ENCODE results near the gene ESPN. TPM values are rescaled to one million over a fixed set of nuclear protein-coding genes. Genes with fewer than 3 reads are reported as not detected.
"Not testable (repeated sequence)": the region's sequence is repeated elsewhere in the genome, so short reads cannot be mapped to it uniquely, and the experiment has no call there.

Gene ESPN
- polyA plus RNA-seq, 1 donor (not counting 4 experiments of a cell fraction or from before 2014, with no cell fraction given): 0.47 TPM

DNA sequence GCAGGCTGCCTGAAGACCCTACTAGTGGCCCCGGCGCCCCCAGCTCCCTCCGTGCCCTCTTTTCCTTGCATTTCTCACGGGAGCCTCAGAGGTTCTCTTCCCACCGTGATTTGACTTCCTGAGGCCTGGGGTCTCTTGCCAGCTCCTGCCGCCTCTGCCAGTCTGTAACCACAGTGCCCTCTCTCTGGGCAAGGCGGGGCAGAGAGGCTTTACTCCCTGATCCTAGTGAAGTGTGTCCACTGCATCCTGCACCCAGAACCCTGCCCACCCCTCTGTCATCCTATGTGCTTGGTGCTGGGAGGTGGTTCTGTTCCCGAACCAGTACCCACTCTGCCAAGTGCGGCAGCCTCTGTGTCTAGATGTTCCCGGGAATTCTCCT is 2.4 kb downstream of the ESPN start:
- peaks cover 43% of the 10 kb centered on the region for H3K4me1 ChIP-seq (ENCODE audit: control insufficient read depth, extremely low read depth, insufficient read depth, low read length)
- H3K27me3 ChIP-seq (ENCODE audit: control insufficient read depth, extremely low read depth, insufficient read depth, low read length): peaks cover 32% of the 10 kb centered on the region
- H3K9me1 ChIP-seq (ENCODE audit: control insufficient read depth, extremely low read depth, insufficient read depth, low read length): no peaks in the 10 kb centered on the region
- no peak for DNase-seq (ENCODE audit: low read depth, low spot score)
- TF ChIP-seq, protein P1, sequence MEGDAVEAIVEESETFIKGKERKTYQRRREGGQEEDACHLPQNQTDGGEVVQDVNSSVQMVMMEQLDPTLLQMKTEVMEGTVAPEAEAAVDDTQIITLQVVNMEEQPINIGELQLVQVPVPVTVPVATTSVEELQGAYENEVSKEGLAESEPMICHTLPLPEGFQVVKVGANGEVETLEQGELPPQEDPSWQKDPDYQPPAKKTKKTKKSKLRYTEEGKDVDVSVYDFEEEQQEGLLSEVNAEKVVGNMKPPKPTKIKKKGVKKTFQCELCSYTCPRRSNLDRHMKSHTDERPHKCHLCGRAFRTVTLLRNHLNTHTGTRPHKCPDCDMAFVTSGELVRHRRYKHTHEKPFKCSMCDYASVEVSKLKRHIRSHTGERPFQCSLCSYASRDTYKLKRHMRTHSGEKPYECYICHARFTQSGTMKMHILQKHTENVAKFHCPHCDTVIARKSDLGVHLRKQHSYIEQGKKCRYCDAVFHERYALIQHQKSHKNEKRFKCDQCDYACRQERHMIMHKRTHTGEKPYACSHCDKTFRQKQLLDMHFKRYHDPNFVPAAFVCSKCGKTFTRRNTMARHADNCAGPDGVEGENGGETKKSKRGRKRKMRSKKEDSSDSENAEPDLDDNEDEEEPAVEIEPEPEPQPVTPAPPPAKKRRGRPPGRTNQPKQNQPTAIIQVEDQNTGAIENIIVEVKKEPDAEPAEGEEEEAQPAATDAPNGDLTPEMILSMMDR (optimal IDR thresholded peaks at IDR 0.05 in 1 of 3, IDR thresholded peaks at IDR 0.05 in 1 of 3, conservative IDR thresholded peaks at IDR 0.05 in 1 of 3; ENCODE audit: extremely low read depth in 1 of 3, insufficient read depth in 2 of 3, low read length in 3 of 3): no peak
- TF ChIP-seq EZH2 (IDR thresholded peaks at IDR 0.05; ENCODE audit: low read length): no peak
- H4K20me1 ChIP-seq (ENCODE audit: control insufficient read depth, extremely low read depth, insufficient read depth, low read length): no peaks in the 10 kb centered on the region
- no peak overlapping the region for H2AFZ ChIP-seq (ENCODE audit: control insufficient read depth, low read length)
- dilution Hi-C loops (cut with MboI; ENCODE audit: extremely low pct_ligation_motif_present, low sequenced_read_pairs): no loop called here
- H3K27ac ChIP-seq (ENCODE audit: control insufficient read depth, insufficient read depth, low read length): no peak overlapping the region
- no peaks in the 10 kb centered on the region for H3K79me2 ChIP-seq (ENCODE audit: control insufficient read depth, insufficient read depth, low read length)
- H3K9me3 ChIP-seq (ENCODE audit: control insufficient read depth, low read depth, low read length): no peaks in the 10 kb centered on the region
- FAIRE-seq: no peak
- no peak overlapping the region for H3K4me3 ChIP-seq (ENCODE audit: control insufficient read depth in 2 of 3, extremely low read depth in 1 of 3, insufficient read depth in 2 of 3, low read depth in 1 of 3, low read length in 3 of 3)
- H3K9ac ChIP-seq (ENCODE audit: control insufficient read depth, extremely low read depth, insufficient read depth, low read length): no peak overlapping the region
- H3K36me3 ChIP-seq (ENCODE audit: control insufficient read depth in 2 of 2, extremely low read depth in 1 of 2, insufficient read depth in 2 of 2, low read length in 2 of 2): no peaks in the 10 kb centered on the region
- H3K4me2 ChIP-seq (ENCODE audit: control insufficient read depth, extremely low read depth, insufficient read depth, low read depth, low read length): no peak overlapping the region

DNA sequence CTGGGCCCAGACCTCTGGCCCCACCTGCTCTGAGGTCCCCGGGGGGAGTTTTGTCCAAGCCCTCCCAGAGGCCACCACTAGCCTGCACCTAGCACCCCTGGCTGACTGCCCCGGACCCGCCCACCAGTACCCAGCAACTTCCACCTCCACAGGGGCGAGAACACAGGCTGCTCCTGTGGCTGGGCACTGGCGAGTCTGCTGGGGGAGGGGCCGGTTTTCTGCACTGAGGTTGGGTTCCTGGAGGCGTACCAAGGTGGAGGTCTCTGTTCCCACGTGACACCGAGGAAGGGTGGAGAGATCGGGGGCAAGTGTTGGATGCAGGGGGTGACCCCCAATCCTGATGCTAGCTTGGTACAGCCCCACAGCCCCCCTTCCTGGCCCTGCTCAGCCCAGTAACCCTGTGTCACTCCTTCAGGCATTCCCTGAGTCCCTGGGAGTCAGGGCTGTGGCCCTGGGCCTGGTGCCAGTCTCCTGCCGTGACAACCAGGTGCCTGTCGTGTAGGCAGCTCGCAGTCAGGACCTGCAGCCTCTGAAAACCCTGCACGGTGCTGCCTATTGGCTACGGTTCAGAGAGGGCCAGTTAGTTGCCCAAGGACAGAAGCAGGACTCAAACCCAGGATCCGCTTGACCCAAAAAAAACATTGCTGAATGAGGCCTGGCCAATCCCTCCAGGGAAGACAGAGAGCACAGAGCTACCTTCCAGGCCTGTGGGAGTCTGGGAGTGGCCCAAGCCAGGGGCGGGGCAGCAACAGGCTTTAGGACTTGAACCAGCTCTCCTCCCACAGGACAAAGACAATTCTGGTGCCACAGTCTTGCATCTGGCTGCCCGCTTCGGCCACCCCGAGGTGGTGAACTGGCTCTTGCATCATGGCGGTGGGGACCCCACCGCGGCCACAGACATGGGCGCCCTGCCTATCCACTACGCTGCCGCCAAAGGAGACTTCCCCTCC is 3.1 kb downstream of the ESPN start:
- H3K27me3 ChIP-seq (ENCODE audit: control insufficient read depth, extremely low read depth, insufficient read depth, low read length): peaks cover 34% of the 10 kb centered on the region
- H3K4me2 ChIP-seq (ENCODE audit: control insufficient read depth, extremely low read depth, insufficient read depth, low read depth, low read length): peak overlapping the region; percentile 16
- TF ChIP-seq EZH2 (IDR thresholded peaks at IDR 0.05; ENCODE audit: low read length): no peak
- TF ChIP-seq, protein P1 (optimal IDR thresholded peaks at IDR 0.05 in 1 of 3, IDR thresholded peaks at IDR 0.05 in 1 of 3, conservative IDR thresholded peaks at IDR 0.05 in 1 of 3; ENCODE audit: extremely low read depth in 1 of 3, insufficient read depth in 2 of 3, low read length in 3 of 3): no peak
- no peaks in the 10 kb centered on the region for H4K20me1 ChIP-seq (ENCODE audit: control insufficient read depth, extremely low read depth, insufficient read depth, low read length)
- no peaks in the 10 kb centered on the region for H3K9me3 ChIP-seq (ENCODE audit: control insufficient read depth, low read depth, low read length)
- DNase-seq (ENCODE audit: low read depth, low spot score): no peak
- H3K9ac ChIP-seq (ENCODE audit: control insufficient read depth, extremely low read depth, insufficient read depth, low read length): peak overlapping the region; percentile 22
- dilution Hi-C loops (cut with MboI; ENCODE audit: extremely low pct_ligation_motif_present, low sequenced_read_pairs): no loop called here
- no peaks in the 10 kb centered on the region for H3K36me3 ChIP-seq (ENCODE audit: control insufficient read depth in 2 of 2, extremely low read depth in 1 of 2, insufficient read depth in 2 of 2, low read length in 2 of 2)
- no peak overlapping the region for H2AFZ ChIP-seq (ENCODE audit: control insufficient read depth, low read length)
- H3K4me1 ChIP-seq (ENCODE audit: control insufficient read depth, extremely low read depth, insufficient read depth, low read length): peaks cover 41% of the 10 kb centered on the region
- peak; percentile 84 for FAIRE-seq
- no peaks in the 10 kb centered on the region for H3K79me2 ChIP-seq (ENCODE audit: control insufficient read depth, insufficient read depth, low read length)
- no peak overlapping the region for H3K4me3 ChIP-seq (ENCODE audit: control insufficient read depth in 2 of 3, extremely low read depth in 1 of 3, insufficient read depth in 2 of 3, low read depth in 1 of 3, low read length in 3 of 3)
- H3K9me1 ChIP-seq (ENCODE audit: control insufficient read depth, extremely low read depth, insufficient read depth, low read length): no peaks in the 10 kb centered on the region
- no peak overlapping the region for H3K27ac ChIP-seq (ENCODE audit: control insufficient read depth, insufficient read depth, low read length)

DNA sequence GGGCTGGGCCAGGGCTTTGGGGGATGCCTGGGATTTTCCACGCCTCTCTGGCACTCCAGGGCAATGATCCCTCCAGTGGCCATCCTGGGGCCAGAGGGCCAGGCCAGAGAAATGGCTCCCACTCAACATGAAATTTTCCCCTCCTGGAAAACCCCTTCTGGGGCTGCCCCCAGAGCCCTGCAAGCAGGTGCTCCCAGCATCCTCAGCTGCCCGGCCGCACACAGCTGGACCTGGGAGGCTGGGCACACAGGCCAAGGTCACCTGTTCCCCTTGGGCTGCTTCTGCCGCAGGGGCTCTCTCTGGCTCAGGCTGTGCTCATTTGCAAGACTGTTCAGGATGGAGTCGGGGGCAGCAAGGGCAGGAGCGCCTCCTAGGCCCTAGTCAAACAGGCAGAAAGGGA is 3.9 kb downstream of the ESPN start:
- H3K4me2 ChIP-seq (ENCODE audit: control insufficient read depth, extremely low read depth, insufficient read depth, low read depth, low read length); dilution Hi-C loops (cut with MboI; ENCODE audit: extremely low pct_ligation_motif_present, low sequenced_read_pairs); H3K9me3 ChIP-seq (ENCODE audit: control insufficient read depth, low read depth, low read length); H3K9ac ChIP-seq (ENCODE audit: control insufficient read depth, extremely low read depth, insufficient read depth, low read length); H3K36me3 ChIP-seq (ENCODE audit: control insufficient read depth in 2 of 2, extremely low read depth in 1 of 2, insufficient read depth in 2 of 2, low read length in 2 of 2); H3K4me3 ChIP-seq (ENCODE audit: control insufficient read depth in 2 of 3, extremely low read depth in 1 of 3, insufficient read depth in 2 of 3, low read depth in 1 of 3, low read length in 3 of 3); H3K79me2 ChIP-seq (ENCODE audit: control insufficient read depth, insufficient read depth, low read length); H2AFZ ChIP-seq (ENCODE audit: control insufficient read depth, low read length); DNase-seq (ENCODE audit: low read depth, low spot score); H3K27ac ChIP-seq (ENCODE audit: control insufficient read depth, insufficient read depth, low read length); FAIRE-seq; H3K9me1 ChIP-seq (ENCODE audit: control insufficient read depth, extremely low read depth, insufficient read depth, low read length); H4K20me1 ChIP-seq (ENCODE audit: control insufficient read depth, extremely low read depth, insufficient read depth, low read length): not testable (repeated sequence)
- peaks cover 35% of the 10 kb centered on the region for H3K4me1 ChIP-seq (ENCODE audit: control insufficient read depth, extremely low read depth, insufficient read depth, low read length)
- peaks cover 34% of the 10 kb centered on the region for H3K27me3 ChIP-seq (ENCODE audit: control insufficient read depth, extremely low read depth, insufficient read depth, low read length)
